ENCODE measurements around the gene FKBP1C.
"Not testable (repeated sequence)": the region's sequence is repeated elsewhere in the genome, so short reads cannot be mapped to it uniquely, and the experiment has no call there.

FKBP1C gene

DNA sequence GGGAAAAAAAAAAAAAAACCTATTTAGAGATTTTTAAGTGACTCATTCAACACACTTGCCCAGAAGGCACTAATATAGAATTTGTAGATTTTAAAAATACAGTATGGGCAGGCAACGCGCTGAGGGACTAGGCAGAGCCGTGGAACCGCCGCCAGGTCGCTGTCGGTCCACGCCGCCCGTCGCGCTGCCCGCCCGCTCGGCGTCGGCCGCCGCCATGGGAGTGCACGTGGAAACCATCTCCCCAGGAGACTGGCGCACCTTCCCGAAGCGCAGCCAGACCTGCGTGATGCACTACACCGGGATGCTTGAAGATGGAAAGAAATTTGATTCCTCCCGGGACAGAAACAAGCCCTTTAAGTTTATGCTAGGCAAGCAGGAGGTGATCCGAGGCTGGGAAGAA is at the start of gene FKBP1C:
Gene FKBP1C, plus strand, starts transcription at position 127 of the 400 bp plus-strand sequence.
- not testable (repeated sequence) for DNase-seq (ENCODE audit: low read depth, low spot score); H3K27ac ChIP-seq

DNA sequence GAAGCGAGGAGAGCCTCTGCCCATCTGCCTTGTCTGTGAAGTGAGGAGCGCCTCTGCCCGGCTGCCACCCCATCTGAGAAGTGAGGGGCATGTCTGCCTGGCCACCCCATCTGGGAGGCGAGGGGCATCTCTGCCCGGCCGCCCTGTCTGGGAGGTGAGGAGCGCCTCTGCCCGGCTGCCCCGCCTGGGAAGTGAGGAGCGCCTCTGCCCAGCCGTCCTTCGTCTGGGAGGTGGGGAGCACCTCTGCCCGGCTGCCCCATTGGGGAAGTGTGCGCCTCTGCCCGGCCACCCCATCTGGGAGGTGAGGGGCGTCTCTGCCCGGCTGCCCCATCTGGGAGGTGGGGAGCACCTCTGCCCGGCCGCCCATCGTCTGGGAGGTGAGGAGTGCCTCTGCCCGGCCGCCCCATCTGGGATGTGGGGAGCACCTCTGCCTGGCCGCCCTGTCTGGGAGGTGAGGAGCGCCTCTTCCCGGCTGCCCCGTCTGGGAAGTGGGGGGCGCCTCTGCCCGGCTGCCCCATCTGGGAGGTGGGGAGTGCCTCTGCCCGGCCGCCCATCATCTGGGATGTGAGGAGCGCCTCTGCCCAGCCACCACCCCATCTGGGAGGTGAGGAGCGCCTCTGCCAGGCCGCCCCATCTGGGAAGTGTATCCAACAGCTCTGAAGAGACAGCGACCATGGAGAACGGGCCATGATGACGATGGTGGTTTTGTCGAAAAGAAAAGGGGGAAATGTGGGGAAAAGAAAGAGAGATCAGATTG is 47.0 kb upstream of the FKBP1C start:
- H3K27ac ChIP-seq; DNase-seq (ENCODE audit: low read depth, low spot score): not testable (repeated sequence)

DNA sequence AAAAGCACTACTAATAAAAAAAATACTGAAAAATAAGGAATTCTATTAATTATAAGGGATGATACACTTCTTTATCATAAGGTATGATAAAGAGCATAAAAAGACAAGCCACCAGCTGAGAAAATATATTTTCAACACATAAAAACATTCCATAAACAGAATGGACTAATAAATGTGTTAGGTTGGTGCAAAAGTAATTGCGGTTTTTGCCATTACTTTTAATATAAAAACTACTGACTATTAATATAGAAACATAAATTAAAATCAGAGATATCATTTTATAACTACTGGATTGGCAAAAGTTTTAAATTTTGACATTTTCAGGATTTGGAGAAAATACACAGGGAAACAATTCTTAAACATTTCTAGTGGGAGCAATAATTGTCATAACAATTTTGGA is 37.1 kb upstream of the FKBP1C start:
- DNase-seq (ENCODE audit: low read depth, low spot score) = no peak
- no peak overlapping the region for H3K27ac ChIP-seq

DNA sequence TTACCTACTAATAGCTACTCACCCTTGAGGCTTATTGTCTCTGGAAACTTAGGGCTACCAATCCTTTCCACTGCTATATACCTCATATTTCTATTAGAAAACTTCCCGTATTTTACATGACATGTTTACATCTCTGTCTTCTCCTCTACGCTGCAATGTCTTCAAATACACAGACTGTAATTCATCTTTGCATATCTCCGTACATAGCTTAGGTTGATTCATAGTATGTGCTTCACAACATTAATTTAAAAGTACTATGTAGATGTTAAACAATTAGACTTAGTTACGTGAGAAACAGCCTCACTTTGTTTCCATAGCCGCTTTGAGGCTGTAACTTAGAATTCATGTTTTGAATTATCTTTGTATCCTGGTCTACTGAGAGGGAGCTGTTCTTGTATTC is 35.1 kb upstream of the FKBP1C start:
- no peak overlapping the region for H3K27ac ChIP-seq
- DNase-seq (ENCODE audit: low read depth, low spot score) = no peak

DNA sequence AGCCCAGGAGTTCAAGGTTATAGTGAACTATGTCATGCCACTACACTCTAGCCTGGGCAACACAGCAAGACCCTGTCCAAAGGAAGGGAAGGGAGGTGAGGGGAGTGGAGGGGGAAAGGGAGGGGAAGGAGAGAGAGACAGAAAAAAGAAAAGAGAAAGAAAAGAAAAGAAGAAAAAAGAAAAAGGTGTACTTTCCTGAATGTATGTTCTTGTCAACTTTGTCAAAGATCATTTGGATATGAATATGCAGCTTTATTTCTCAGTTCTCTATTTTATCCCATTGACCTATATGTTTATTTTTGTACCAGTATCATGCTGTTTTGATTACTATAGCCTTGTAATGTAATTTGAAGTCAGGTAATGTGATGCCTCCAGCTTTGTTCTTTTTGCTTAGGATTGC is 30.9 kb upstream of the FKBP1C start:
- DNase-seq (ENCODE audit: low read depth, low spot score) = no peak
- H3K27ac ChIP-seq = no peak overlapping the region

DNA sequence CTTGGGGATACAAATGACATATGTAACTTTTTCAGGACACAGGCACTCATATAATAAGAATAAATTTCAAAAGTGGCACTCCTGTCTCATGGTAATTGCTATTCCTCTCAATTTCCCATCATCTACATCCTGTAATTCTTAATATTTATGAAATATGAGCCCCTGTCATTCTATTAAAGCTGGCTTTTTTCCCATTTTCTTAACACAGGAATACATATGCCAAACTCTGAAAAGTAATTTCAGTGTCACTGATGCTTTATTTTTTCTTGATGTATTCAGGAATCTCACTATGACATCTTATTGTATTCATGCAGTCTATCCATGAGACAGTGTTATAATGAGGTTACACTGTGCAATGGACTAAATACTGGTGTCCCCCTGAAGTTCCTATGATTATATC is 24.3 kb upstream of the FKBP1C start:
- no peak overlapping the region for H3K27ac ChIP-seq
- no peak for DNase-seq (ENCODE audit: low read depth, low spot score)

DNA sequence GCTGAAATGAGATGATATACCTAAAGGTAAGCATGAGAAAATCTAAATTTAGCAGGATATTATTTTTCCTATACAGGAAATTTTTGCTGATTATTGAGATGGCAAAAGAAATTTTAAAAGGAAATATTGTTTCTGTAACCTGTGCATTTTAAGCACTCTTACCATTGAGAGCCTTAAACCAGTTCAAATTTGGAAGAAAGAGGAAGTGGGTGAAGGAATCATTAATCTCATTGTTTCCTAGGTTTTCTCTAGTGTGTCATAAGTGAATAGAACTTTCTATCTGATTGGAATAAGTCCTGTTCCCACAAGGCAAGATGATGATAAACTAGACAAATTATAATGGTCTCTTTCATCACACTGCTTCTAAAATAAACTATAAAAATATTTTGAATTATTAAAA is 22.4 kb upstream of the FKBP1C start:
- no peak overlapping the region for H3K27ac ChIP-seq

DNA sequence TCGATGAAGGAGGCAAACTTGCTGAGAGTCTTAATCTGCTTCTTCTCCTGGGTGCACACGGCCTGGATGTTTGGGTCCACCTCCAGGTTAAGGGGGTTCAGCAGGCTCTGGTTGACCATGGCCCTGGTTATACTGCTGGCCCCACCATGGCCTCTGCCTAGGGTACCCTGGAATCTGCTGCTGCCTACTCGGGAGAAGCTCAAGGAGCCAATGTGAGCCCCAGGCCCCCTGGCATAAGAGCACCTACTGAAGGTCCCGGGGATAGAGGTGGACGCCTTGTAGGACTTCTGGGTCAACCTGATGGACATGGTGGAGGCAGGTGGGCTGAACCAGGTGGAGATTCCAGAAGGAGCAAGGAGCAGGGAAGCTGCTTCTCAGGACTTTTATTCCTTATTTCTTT is 17.9 kb upstream of the FKBP1C start:
- H3K27ac ChIP-seq = no peak overlapping the region

More for the DNA sequence above, 22.4 kb upstream of the FKBP1C start:
- no peak for DNase-seq (ENCODE audit: low read depth, low spot score)

DNA sequence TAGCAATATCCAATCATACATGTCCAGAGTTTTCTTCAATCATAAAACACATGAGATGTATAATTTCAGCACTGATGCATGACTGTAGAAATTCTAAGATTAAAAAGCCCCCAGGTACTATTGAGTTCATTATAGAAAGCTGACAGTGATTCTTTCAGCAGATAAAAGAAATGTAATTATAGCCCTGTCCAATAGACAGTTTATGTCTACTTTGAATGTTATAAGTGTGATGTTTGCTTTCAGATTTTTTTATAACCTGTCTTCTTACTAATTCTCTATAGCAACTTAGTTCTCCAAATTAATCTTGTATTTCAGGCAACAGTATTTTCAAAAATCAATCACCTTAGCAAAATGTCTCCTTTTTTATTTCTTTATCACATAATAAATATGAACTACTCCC is 13.5 kb upstream of the FKBP1C start:
- DNase-seq (ENCODE audit: low read depth, low spot score) = no peak
- no peak overlapping the region for H3K27ac ChIP-seq

More for the DNA sequence above, 17.9 kb upstream of the FKBP1C start:
- no peak for DNase-seq (ENCODE audit: low read depth, low spot score)

DNA sequence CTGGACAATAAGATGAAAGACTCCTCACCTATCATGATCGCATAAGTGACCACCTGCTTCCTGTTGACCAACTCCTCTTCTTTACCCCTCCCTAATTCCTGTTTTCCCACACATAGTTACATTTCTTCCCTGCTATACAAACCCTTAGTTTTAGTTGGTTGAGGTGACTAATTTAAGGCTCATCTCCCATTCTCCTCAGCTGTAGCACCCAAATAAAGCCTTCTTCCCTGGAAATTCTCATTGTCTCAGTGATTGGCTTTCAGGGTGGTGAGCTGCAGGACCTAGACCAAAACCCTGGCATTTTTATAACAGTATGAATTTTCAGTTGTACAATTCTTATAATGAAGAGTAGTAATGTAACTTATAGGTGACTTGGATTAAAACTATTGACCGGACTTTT is 2.1 kb downstream of the FKBP1C start:
- no peak overlapping the region for H3K27ac ChIP-seq
- DNase-seq (ENCODE audit: low read depth, low spot score) = no peak

DNA sequence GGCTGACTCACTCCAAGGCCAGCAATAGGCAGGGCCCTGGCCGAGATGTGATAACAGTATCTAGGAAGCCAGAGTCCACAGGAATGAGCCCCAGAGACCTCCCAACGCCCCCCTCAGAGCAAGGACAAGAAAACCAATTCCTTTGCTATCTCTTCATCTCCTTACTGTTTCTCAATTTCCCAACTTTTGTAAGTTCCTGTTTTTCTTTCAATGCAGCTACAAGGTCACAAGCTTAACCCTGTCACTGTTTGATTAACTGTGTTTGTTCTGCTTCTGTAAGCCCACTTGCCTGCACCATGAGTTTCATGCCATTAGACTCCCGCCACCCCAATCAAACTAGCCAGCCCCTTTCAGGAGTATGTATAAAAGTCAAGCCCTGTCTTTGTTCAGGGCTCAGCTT is 3.5 kb downstream of the FKBP1C start:
- DNase-seq (ENCODE audit: low read depth, low spot score) = no peak
- no peak overlapping the region for H3K27ac ChIP-seq

DNA sequence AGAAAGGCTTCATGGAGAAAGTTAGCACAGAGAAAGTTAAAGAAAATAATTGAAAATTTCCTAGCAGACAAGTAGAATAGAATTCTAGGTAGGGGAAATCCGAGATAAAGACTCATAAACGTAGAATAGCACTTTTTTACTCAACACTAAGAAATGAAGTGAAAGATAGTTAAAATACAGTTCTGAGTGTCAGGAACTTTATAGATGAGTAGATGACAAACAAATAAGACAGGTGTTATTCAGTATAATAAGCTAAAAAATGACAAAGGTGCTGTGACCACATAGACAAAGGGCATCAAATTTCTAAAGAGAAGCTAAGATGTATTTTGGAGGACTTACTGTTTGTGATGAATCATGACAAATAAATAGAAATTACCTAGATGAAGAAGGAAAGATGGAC is 12.9 kb downstream of the FKBP1C start:
- no peak for DNase-seq (ENCODE audit: low read depth, low spot score)

DNA sequence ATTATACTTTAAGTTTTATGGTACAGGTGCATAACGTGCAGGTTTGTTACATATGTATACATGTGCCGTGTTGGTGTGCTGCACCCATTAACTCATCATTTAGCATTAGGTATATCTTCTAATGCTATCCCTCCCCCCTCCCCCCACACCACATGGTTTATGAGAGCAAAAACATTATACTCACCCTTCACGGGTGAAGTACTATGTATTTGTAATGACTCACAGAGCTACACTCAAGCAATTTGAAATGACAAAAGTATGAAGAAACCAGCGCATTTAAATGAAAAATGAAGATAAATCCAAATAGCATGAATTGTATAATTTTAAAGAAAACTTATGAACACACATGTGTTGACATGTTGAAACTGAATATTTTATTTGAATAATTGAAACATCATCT is 14.7 kb downstream of the FKBP1C start:
- DNase-seq (ENCODE audit: low read depth, low spot score); H3K27ac ChIP-seq: not testable (repeated sequence)

More for the DNA sequence above, 12.9 kb downstream of the FKBP1C start:
- H3K27ac ChIP-seq = no peak overlapping the region

DNA sequence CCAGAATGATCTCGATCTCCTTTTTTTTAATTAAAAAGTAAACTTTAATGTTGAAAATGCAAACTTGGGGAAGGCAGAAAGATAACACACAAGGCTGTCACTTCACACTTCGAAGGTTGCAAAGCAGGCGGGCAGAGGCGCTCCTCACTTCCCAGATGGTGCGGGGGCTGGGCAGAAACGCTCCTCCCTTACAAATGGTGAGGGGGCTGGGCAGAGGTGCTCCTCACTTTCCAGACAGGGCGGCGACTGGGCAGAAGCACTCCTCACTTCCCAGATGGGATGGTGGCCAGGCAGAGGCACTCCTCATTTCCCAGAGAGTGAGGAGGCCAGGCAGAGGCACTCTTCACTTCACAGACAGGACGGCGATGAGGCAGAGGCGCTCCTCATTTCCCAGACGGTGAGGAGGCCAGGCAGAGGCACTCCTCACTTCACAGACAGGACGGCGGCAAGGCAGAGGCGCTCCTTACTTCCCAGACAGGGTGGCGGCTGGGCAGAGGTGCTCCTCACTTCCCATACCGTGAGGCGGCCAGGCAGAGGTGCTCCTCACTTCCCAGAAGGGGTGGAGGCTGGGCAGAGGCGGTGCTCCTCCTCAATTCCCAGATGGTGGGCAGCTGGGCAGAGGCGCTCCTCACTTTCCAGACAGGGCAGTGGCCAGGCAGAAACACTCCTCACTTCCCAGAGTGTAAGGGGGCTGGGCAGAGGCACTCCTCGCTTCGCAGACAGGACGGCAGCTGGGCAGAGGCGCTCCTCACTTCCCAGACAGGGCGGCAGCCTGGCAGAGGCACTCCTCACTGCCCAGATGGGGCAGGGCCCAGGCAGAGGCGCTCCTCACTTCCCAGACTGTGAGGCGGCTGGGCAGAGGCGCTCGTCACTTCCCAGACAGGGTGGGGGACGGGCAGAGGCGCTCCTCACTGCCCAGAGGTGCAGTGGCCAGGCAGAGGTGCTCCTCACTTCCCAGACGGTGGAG is 16.9 kb downstream of the FKBP1C start:
- not testable (repeated sequence) for H3K27ac ChIP-seq; DNase-seq (ENCODE audit: low read depth, low spot score)

DNA sequence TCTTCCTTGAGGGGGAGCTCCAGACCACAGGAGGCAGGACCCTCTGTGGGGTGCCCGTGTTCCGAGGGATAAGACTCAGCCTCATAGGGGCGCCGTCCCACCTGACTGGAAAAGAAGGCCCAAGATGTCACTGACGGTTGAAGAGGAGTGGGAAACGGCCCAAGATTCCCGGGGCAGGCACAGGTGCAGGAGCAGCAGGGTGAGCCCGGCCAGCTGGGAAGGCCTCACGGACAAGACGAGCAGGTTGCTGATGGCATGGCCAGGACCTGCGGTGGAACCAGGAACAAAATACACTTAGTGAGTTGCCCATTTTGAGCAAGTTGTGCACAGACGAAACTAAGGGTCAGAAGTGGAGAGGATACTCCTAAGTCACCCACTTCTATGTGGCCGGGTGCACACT is 18.8 kb downstream of the FKBP1C start:
- not testable (repeated sequence) for H3K27ac ChIP-seq; DNase-seq (ENCODE audit: low read depth, low spot score)

DNA sequence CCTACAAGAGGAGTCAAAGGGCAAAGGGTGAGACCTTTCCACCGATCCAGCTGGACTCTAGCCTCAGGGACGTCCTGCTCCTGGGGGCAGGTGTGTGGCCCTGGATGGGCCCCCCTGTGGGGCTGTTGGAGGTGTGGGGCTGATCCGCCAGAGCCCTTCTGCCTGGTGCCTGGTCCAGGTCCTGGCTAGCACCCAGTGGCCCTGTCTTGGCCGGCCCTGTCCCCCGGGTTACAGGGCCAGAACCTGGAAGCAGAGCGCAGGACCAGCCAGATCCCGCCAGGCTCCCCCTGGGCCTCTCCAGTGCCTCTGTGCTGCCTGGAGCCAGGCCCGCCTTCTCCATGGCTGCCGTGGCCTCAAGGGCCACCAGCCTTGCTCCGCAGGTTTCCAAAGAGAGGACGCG is 19.2 kb downstream of the FKBP1C start:
- not testable (repeated sequence) for DNase-seq (ENCODE audit: low read depth, low spot score); H3K27ac ChIP-seq

DNA sequence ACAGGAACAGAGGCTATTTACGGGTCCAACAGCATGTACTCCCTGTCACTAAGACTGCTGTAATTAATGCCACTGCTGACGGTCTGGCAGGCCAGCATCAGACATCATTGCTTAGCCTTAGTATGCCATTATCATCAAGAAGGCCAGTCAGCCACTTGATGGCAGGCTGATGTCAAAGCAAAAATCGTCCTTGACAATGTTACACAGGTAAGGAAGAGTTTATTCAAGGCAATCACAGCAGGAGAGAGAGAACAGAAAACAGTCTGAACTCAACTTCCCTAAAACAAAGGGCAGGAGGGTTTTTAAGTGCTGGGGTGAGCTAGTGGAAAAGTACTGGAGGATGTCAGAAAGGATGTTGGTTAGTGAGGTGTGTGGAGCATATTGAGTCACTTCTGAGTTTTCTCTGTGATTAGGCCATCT is 25.1 kb downstream of the FKBP1C start:
- no peak overlapping the region for H3K27ac ChIP-seq
- no peak for DNase-seq (ENCODE audit: low read depth, low spot score)

DNA sequence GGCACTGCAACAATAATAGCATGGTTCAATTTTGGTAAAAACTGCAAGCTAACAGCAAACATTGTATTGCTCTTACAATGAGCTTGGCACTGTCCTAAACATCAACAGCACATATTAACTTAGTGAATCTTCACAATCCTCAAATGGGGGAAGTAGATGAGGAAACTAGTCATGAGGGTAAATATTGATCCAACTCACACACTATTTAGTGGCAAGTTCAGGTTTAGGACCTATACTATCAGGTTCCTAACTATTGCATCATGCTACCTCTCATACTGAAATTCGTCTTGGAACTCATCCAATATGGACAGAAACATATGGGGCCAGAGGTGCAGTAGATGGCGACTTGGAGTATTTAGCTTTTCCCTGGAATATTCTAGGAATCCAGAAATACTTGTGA is 34.2 kb downstream of the FKBP1C start:
- no peak for DNase-seq (ENCODE audit: low read depth, low spot score)
- H3K27ac ChIP-seq = no peak overlapping the region

DNA sequence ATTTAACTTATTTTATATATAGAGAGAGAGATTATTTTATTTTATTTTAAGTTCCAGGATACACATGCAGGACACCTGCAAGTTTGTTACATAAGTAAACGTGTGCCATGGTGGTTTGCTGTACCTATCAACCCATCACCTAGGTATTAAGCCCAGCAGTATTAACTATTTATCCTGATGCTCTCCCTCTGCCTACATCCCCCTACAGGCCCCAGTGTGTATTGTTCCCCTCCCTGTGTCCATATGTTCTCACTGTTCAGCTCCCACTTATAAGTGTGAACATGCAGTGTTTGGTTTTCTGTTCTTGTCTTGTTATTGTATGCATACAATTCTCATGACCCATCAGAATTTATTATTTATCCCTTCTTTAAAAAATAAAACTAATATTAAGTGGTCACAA is 34.6 kb downstream of the FKBP1C start:
- H3K27ac ChIP-seq = no peak overlapping the region
- no peak for DNase-seq (ENCODE audit: low read depth, low spot score)

DNA sequence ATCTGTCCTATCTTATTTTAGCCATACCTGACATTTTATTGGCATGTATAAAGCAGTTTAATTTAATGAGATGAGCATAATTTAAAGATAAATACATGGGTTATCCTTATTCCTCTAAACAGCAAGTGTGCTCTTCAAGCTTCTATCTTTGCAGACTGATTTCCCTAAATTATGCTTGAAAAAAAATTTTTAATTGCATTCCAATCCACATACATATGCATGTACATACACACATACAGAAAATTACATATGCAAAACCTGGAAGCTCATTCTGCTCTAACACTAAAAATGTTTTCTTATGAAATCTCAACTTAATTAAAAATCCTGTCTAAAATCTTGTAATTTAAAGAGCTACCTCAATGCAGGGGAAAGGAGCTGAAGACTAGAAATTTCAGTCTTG is 35.3 kb downstream of the FKBP1C start:
- H3K27ac ChIP-seq = no peak overlapping the region
- DNase-seq (ENCODE audit: low read depth, low spot score) = no peak

DNA sequence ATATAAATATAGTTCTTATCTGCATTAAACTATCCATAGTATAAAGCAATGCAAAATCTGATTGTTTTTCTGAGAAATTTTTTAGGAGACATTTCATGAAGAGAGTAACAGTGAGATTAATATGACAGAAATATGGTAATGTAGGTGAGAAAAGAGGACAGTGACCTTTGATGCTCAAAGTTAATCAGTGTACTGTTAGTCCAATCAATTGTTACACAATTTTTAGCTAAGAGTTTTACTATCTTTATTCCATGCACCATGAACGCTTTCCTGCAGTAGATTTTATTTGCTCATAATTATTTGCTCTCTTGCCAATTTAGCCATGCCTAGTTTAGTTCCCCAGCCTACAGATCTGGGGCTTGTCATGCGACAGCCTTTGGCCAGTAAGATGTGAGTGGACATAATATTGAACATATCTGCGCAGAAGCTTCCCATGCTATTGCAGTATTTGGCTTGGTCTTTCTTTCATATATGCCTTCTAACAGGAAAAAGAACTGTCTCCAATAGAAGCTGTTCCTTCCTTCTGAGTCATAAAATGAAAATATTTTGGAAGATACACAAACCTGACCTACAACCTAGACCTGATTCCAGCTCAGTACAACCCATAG is 38.7 kb downstream of the FKBP1C start:
- H3K27ac ChIP-seq = no peak overlapping the region
- DNase-seq (ENCODE audit: low read depth, low spot score) = no peak

All from epithelial cell of prostate (primary cell).